IMR-90 (cell line): ENCODE results near the gene OR2T11.

Source experiments
- BHLHE40 ChIP-seq: fragments of 150-350 bp; IDR thresholded peaks from 2 replicates; pipeline ENCODE4 v1.6.1; 2016; ENCODE audit warnings: mild to moderate bottlenecking, low read depth, low read length
- CEBPB ChIP-seq: IDR thresholded peaks from 2 replicates; pipeline ENCODE4 v1.6.1; 2012; ENCODE audit warnings: low read depth, low read length, improper control_type of control experiment
- CHD1 ChIP-seq: IDR thresholded peaks from 2 replicates; pipeline ENCODE4 v1.6.1; 2012; ENCODE audit warnings: low read depth, low read length, improper control_type of control experiment
- CTCF ChIP-seq: conservative IDR thresholded peaks from 2 replicates; pipeline ENCODE4 v1.5.1; 2012; ENCODE audit warnings: mild to moderate bottlenecking, low read depth, low read length, improper control_type of control experiment
- ELK1 ChIP-seq: fragments of 150-350 bp; IDR thresholded peaks from 2 replicates; pipeline ENCODE4 v1.6.1; 2016; ENCODE audit warnings: low read depth, mild to moderate bottlenecking, low read length, moderate library complexity, borderline replicate concordance
- FOS ChIP-seq: fragments of 150-350 bp; IDR thresholded peaks from 2 replicates; pipeline ENCODE4 v1.6.1; 2016; ENCODE audit warnings: low read depth, low read length
- MAFK ChIP-seq: IDR thresholded peaks from 2 replicates; pipeline ENCODE4 v1.6.1; 2012; ENCODE audit warnings: low read depth, low read length, improper control_type of control experiment
- MAZ ChIP-seq: IDR thresholded peaks from 2 replicates; pipeline ENCODE4 v1.6.1; 2012; ENCODE audit warnings: low read depth, mild to moderate bottlenecking, low read length, improper control_type of control experiment, moderate library complexity, borderline replicate concordance
- MXI1 ChIP-seq: IDR thresholded peaks from 2 replicates; pipeline ENCODE4 v1.6.1; 2012; ENCODE audit warnings: low read depth, mild to moderate bottlenecking, low read length, moderate library complexity, borderline replicate concordance
- POLR2A ChIP-seq: IDR thresholded peaks from 2 replicates; pipeline ENCODE4 v1.6.1; 2012; ENCODE audit warnings: mild to moderate bottlenecking, low read depth, low read length
- RAD21 ChIP-seq: IDR thresholded peaks from 2 replicates; pipeline ENCODE4 v1.6.1; 2012; ENCODE audit warnings: low read length, improper control_type of control experiment
- RFX5 ChIP-seq: IDR thresholded peaks from 2 replicates; pipeline ENCODE4 v1.8.0; 2012; ENCODE audit warnings: low read depth, mild to moderate bottlenecking, low read length, moderate library complexity
- SMC3 ChIP-seq: fragments of 150-350 bp; IDR thresholded peaks from 2 replicates; pipeline ENCODE4 v1.6.1; 2016; ENCODE audit warnings: low read depth, mild to moderate bottlenecking, antibody characterized with exemption, low read length, moderate library complexity

DNA sequence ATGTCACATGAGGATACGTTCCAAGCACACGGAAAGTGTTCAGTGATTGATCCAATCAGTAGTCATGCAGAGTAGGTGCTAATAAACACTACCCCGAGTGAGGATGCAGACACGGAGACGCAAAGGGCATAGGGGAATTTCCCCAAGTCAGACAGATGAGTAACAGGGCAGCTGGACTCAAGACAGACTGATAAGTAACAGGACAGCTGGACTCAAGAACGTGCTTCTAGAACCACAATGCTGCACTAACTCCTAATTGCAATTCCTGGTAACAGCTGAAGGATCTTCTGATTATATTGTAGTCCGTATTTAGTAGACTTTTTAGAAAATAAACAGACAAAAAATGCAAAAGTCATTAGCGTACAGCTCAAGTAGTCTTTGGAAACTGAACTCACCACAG is 35.5 kb downstream of the OR2T11 start:
- no peak for TF ChIP-seq CHD1
- no peak for TF ChIP-seq POLR2A
- no peak for TF ChIP-seq CTCF
- no peak for TF ChIP-seq MAFK
- no peak for TF ChIP-seq RFX5
- TF ChIP-seq RAD21 = no peak
- TF ChIP-seq CEBPB = no peak
- no peak for TF ChIP-seq MAZ
- no peak for TF ChIP-seq FOS
- TF ChIP-seq BHLHE40 = no peak
- no peak for TF ChIP-seq SMC3
- no peak for TF ChIP-seq MXI1
- TF ChIP-seq ELK1 = no peak
